MG63 (cell line): ENCODE data around the gene NCK2. TPM values are rescaled to one million over a fixed set of nuclear protein-coding genes. Genes with fewer than 3 reads are reported as not detected.

ENCODE experiments used
- DNase-seq: peaks from one replicate; pipeline ENCODE4 v3.0.0-alpha.2; 2020
- H3K27me3 ChIP-seq: fragments of 250-450 bp; sonication (Bioruptor Pico); 2 replicates; pipeline ENCODE4 v1.5.1; 2020; ENCODE audit warnings: mild to moderate bottlenecking, moderate library complexity
- H3K36me3 ChIP-seq: fragments of 250-450 bp; sonication (Bioruptor Pico); 2 replicates; pipeline ENCODE4 v1.5.1; 2020; ENCODE audit warnings: mild to moderate bottlenecking, moderate library complexity
- H3K4me3 ChIP-seq: fragments of 250-450 bp; sonication (Bioruptor Pico); 2 replicates; pipeline ENCODE4 v1.5.1; 2020; ENCODE audit warnings: mild to moderate bottlenecking, moderate library complexity
- H3K9me3 ChIP-seq: fragments of 250-450 bp; sonication (Bioruptor Pico); 2 replicates; pipeline ENCODE4 v1.5.1; 2020; ENCODE audit warnings: mild to moderate bottlenecking, moderate library complexity
- total RNA-seq: library from RNA; depleted of rRNA; stranded (reverse); fragments of >200 nt; shearing (Covaris generic); gene quantifications from 2 replicates; pipeline ENCODE4 v1.2.3, GENCODE V29; 2014; ENCODE audit warnings: low replicate concordance

NCK2 gene
- total RNA-seq, 1 experiment from 2014 or later: 23.4 TPM

DNA sequence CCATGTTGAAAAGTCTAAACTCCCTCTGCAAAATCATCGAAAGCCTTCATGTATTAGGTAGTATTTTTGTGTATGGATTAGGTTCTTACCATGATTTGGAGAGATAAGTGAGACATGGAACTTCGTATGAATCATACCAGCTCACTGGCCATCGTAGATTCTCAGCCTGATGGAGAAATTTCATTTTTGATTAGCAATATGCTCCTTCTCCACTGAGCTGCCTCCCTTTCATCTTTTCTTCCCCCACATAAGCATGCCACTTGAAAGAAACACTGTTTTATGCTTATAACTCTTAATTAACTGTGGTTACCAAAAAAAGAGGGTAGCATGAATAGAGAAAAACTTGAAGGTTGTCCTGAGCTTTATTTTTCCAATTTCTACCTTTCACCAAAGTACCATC is 111.9 kb downstream of the NCK2 start:
- DNase-seq: no peak
- no peak overlapping the region for H3K4me3 ChIP-seq
- H3K9me3 ChIP-seq: no peaks in the 10 kb centered on the region
- H3K27me3 ChIP-seq: no peaks in the 10 kb centered on the region
- H3K36me3 ChIP-seq: no peaks in the 10 kb centered on the region

DNA sequence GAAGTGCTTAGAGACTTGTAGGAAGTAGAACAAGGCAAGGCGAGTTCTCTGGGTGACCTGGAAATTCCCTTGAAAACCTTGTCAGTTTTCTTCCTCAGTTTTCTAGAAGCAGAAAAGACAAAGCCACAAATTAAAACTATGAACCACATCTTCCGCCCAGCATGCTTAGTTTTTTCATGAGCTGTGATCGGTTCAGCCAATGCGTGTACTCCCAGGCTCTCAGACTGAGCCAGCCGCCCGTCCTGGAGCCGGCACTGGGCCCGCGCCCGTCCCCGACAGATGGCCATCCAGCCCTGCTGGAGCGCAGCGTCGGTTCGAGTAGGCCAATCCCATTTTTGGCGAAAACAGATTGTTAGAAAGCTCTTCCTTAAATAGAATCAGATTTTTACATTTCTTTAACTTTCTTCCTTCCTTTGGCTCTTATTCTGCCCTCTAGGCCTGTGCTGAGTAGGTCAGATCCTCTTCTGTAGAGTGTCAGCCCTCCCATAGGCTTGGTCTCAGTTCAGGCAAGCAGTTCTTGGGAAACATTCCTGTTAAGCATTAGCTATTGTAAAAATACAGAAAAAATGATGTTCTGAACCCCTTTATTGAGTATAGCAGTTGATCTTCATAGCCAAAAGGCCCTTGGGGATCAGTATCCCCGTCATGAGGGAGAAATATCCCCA is 112.5 kb downstream of the NCK2 start:
- H3K4me3 ChIP-seq: no peak overlapping the region
- no peaks in the 10 kb centered on the region for H3K27me3 ChIP-seq
- H3K9me3 ChIP-seq: no peaks in the 10 kb centered on the region
- no peak for DNase-seq
- no peaks in the 10 kb centered on the region for H3K36me3 ChIP-seq

GRCh38 chr2:105858868-105859693 is 114.4 kb downstream of the NCK2 start:
- H3K27me3 ChIP-seq: no peaks in the 10 kb centered on the region
- no peaks in the 10 kb centered on the region for H3K9me3 ChIP-seq
- no peak for DNase-seq
- no peak overlapping the region for H3K4me3 ChIP-seq
- no peaks in the 10 kb centered on the region for H3K36me3 ChIP-seq

DNA sequence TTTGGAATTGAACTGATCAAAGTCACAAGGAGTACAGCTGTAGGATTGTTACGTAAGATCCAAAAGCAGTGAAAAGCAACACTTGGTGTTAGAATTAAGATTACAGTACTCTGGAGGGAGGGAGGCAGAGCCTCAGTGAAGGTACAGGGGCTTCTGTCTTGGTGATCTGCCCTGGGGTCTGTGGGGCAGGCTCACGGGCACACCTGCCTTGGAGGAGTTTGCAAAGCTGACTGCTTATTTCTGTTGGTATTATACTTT is 114.9 kb downstream of the NCK2 start:
- no peak overlapping the region for H3K4me3 ChIP-seq

DNA sequence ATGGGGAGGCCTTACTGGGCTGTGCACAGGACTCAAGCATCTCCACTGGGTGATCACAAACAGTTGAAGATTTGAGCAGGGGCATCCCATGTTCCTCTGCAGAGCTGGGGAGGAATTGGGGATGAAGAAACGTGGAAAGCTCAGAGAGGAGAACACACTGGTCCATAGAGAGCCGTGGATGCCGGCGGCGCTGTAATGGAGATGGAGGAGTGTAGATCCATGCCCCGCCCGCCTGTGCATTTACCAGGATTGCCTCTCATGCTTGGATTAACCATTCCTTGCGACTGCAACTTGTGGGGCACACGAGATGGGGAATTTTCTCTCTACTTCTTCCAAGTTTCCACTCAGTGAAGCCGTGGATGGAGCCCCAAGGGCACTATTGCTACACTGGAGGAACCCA is 115.9 kb downstream of the NCK2 start:
- Histone ChIP-seq H3K36me3 (no peaks in the 10 kb centered on the region), H3K4me3 (no peak overlapping the region), H3K27me3 (no peaks in the 10 kb centered on the region), H3K9me3 (no peaks in the 10 kb centered on the region)
- DNase-seq: no peak

More for the DNA sequence above, 114.9 kb downstream of the NCK2 start:
- no peaks in the 10 kb centered on the region for H3K9me3 ChIP-seq
- H3K36me3 ChIP-seq: no peaks in the 10 kb centered on the region
- H3K27me3 ChIP-seq: no peaks in the 10 kb centered on the region
- DNase-seq: no peak

GRCh38 chr2:105861200-105861599 is 116.5 kb downstream of the NCK2 start:
- no peaks in the 10 kb centered on the region for H3K9me3 ChIP-seq
- DNase-seq: no peak
- no peaks in the 10 kb centered on the region for H3K27me3 ChIP-seq
- H3K4me3 ChIP-seq: no peak overlapping the region
- H3K36me3 ChIP-seq: no peaks in the 10 kb centered on the region

GRCh38 chr2:105862843-105863242 is 118.1 kb downstream of the NCK2 start:
- no peaks in the 10 kb centered on the region for H3K36me3 ChIP-seq
- no peaks in the 10 kb centered on the region for H3K9me3 ChIP-seq
- no peak for DNase-seq
- no peak overlapping the region for H3K4me3 ChIP-seq
- H3K27me3 ChIP-seq: no peaks in the 10 kb centered on the region

DNA sequence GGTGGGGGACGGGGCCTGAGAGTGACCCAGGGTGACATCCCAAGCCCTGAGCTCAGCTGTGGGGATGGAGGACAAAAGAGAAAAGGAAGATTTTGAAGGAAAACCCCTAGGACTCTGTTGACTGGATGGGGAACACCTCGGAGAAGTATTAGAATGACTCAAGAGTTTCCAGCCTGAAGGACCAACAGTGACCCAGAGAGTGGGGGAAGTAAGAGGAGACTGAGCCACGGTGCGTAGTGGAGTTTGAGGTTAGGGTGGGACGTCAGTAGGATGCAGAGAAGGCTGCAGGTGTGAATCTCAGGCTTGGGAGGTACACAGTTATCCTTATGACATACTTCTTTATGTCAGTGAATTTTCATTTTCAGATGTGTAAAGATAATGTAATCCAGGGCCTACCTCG is 119.5 kb downstream of the NCK2 start:
- Histone ChIP-seq H3K4me3 (no peak overlapping the region), H3K36me3 (no peaks in the 10 kb centered on the region), H3K27me3 (no peaks in the 10 kb centered on the region), H3K9me3 (no peaks in the 10 kb centered on the region)
- DNase-seq: no peak

DNA sequence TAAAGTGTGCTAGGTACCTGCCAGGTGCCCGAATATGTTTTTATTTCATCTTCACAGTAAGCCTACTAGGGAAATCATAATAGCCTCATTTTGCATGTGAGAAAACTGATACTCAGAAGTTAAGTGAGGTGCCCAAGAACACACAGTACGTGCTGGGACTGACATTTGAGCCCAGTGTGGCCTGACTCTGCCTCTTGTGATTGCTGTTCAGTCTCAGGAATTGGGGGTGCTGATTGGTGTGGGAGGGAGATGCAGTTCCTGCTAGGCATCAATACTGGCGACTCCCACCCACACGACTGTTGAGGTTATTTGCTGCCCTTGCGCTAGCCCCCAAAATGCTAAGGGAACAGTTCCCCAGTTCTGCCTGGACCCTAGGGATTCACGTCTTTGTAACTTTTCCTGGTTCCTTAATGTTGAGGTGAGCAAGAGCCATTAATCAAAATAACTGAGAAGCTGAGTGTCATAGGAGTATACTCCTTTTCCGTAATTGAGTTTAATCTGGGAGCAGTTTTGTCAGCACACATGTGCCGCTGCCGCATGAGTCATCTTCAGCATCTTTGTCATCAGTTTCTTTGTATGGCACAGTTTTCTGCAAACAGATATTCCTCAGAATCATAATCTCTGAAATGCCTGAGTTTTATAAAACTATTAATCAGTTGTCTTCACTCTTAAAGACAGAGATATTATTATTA is 120.7 kb downstream of the NCK2 start:
- DNase-seq: no peak
- Histone ChIP-seq H3K36me3 (no peaks in the 10 kb centered on the region), H3K9me3 (no peaks in the 10 kb centered on the region), H3K27me3 (no peaks in the 10 kb centered on the region), H3K4me3 (no peak overlapping the region)

GRCh38 chr2:105866216-105867185 is 121.8 kb downstream of the NCK2 start:
- H3K4me3 ChIP-seq: no peak overlapping the region

DNA sequence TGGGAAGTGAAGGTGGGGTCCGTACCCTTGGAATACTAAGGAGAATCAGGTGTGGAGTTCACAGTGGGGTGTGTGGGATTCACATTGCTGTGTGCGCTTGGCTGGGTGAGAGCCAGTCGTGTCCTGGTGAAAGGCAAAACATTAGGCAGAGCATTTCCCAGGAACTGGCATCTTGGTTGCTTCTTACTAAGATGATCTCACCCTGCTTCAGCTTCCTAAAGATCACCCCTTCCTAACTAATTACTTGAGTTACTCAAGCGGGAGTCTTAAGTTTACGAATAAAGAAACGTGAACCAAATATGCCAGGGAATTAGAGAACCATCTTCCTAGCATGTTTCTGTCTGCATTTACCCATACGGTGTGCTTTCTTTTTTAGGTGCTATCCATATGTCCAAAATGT is 122.9 kb downstream of the NCK2 start:
- no peak for DNase-seq
- no peak overlapping the region for H3K4me3 ChIP-seq

More at GRCh38 chr2:105866216-105867185, 121.8 kb downstream of the NCK2 start:
- Histone ChIP-seq H3K9me3 (no peaks in the 10 kb centered on the region), H3K27me3 (no peaks in the 10 kb centered on the region), H3K36me3 (no peaks in the 10 kb centered on the region)
- no peak for DNase-seq

DNA sequence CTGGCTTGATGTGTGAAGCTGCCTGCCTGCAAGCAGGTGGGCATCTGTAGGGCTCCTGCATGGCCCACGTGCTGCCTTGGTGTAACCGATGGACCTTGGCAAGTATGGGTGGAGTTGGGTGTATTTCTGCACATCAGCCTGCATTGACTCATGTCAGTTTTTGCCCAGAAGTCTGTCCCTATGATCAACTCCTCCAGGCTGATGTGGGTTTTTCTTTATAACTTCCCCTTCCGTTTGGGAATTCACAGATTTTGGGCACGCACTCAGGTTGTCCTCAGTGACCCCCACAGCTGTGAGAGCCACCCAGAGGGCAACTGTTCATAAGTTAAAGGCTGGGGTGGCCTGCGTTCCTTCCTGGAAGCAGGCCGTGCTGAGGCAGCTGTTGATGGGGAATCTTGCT is 123.3 kb downstream of the NCK2 start:
- no peak for DNase-seq
- no peaks in the 10 kb centered on the region for H3K9me3 ChIP-seq
- no peaks in the 10 kb centered on the region for H3K36me3 ChIP-seq
- no peak overlapping the region for H3K4me3 ChIP-seq
- H3K27me3 ChIP-seq: no peaks in the 10 kb centered on the region

More for the DNA sequence above, 122.9 kb downstream of the NCK2 start:
- H3K27me3 ChIP-seq: no peaks in the 10 kb centered on the region
- no peaks in the 10 kb centered on the region for H3K9me3 ChIP-seq
- no peaks in the 10 kb centered on the region for H3K36me3 ChIP-seq

GRCh38 chr2:105869341-105869740 is 124.6 kb downstream of the NCK2 start:
- Histone ChIP-seq H3K27me3 (no peaks in the 10 kb centered on the region), H3K9me3 (no peaks in the 10 kb centered on the region), H3K4me3 (no peak overlapping the region), H3K36me3 (no peaks in the 10 kb centered on the region)
- no peak for DNase-seq

GRCh38 chr2:105870062-105870461 is 125.3 kb downstream of the NCK2 start:
- Histone ChIP-seq H3K9me3 (no peaks in the 10 kb centered on the region), H3K36me3 (no peaks in the 10 kb centered on the region), H3K4me3 (no peak overlapping the region), H3K27me3 (no peaks in the 10 kb centered on the region)
- DNase-seq: no peak

DNA sequence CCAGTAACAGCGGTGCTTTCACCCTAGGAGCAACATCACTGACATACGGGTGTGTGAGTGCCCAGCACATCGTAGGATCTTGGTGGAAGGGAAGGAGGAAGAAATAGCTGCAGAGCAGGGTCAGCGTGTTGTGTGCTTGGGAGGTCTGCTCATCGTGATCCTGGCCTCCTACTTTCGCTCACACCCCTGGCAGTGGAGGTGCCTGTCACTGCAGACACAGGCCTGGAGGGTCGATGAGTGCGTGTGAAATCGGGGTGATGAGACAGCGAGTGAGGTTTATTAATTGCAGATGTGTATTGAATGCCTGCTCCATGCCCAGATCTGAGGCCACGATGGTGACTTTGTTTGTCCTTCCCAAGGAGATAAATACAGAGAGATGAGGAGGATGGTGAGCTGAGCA is 126.1 kb downstream of the NCK2 start:
- H3K27me3 ChIP-seq: no peaks in the 10 kb centered on the region
- H3K4me3 ChIP-seq: no peak overlapping the region
- no peaks in the 10 kb centered on the region for H3K36me3 ChIP-seq
- no peaks in the 10 kb centered on the region for H3K9me3 ChIP-seq
- no peak for DNase-seq

GRCh38 chr2:105872142-105872728 is 127.5 kb downstream of the NCK2 start:
- no peak overlapping the region for H3K4me3 ChIP-seq
- no peaks in the 10 kb centered on the region for H3K36me3 ChIP-seq
- DNase-seq: no peak
- no peaks in the 10 kb centered on the region for H3K27me3 ChIP-seq
- no peaks in the 10 kb centered on the region for H3K9me3 ChIP-seq
